NOMO-1 treated with DMSO at 0.1 percent for 48 hours (cell line): ENCODE results near the gene MAGI2.
A peak's percentile ranks its signal among the peaks of the same experiment; 100 is the strongest.

ENCODE experiments used
- DNase-seq: peaks from one replicate; lab custom pipeline; 2025; ENCODE audit not compliant: unreplicated experiment; lab: John Stamatoyannopoulos, UW

The MAGI2 gene

DNA sequence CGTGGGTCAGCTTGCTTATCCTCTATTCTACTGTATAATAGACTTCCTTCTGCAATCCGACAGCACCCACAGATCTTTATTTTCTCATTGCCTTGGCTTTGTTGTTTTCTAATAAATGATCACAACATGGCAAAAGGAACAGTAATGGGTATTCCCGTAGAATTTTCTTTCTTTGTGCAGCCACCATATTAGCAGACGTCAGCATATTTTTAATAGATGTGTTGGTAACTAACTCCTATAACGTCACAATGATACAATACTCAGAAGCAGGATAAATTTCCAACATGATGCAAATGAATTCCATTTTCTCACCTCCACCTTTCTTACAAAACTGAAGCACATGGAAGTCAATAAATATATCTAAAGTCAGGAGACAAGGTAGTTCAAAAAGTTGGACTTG is 617.6 kb downstream of the MAGI2 start:
- no peak for DNase-seq

DNA sequence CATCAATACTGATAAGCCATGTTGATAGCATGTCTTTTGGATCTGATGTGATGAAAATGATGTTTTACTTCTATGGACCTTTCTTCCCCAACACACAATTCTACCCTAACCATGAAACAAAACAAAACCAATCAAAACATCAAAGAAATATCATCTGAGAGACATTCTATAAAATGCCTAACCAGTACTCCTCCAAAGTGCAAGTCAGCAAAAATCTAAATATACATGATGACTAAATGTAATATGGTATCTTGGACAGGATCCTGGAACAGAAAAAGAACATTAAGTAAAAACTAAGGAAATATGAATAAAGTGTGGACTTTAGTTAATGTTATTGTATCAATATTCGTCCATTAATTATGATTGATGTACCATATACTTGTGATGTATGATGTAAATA is 625.1 kb downstream of the MAGI2 start:
- DNase-seq, result no peak

DNA sequence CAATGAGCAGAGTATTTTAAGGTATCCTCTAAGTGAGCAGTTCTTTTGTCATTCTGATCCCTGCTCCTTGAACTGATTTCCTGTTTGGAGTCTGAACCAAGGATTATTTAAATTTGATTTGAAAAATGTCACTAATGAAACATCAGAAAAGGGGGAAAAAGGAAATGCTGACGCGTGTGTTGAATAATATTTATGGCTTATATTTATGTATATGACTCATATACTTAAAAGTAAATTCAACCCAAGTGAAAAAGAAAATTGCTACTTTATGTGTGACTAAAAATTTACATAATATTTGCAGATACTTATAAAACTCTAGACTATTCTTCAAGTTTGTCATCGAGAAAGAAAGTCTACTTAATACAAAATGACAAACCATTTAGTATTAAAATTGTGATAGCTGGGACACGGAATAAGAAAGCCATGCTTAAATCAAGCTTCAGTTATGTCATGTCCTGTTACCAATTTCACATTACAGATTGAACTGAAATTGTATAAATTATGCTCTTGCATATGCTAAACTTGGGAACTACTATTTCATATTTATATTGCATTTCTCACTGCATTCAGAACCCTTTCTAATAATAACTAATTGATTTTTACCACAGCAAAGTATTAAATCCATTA is 649.9 kb downstream of the MAGI2 start:
- no peak for DNase-seq

DNA sequence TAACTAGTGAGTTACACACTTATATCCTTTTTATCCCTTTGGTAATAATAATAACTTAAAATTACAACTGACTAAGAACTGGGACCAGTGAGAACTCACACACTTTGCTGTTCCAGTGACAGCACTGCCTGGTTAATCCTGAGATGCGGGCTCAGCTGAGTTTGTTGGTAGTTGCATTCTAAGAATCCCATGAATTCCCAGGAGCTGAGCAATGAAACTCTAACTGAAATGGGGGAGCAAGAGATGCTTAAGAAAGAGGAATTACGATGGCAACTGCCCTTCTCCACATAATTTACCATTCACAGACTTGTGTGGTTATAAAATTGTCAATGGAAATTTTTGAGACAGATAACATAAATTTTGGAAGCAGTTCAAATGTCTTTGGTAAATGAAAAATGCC is 659.4 kb downstream of the MAGI2 start:
- no peak for DNase-seq

DNA sequence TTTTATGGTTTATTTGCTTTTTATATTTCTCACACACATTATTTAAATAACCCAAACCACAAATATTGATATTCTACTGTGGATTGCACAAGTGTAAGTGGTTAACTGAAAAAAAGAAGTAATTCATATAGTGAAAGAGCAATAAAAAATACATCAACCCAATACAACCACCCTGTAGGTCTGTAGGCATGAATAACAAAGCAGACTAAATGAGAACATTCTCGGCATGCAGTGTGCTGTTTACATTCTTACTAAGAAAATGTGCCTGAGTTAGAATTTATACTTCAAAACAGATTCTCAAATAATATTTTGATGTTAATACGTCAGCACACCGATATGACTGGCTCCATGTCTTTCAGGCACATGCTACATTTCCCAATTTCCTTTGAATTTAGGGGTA is 660.8 kb downstream of the MAGI2 start:
- no peak for DNase-seq

DNA sequence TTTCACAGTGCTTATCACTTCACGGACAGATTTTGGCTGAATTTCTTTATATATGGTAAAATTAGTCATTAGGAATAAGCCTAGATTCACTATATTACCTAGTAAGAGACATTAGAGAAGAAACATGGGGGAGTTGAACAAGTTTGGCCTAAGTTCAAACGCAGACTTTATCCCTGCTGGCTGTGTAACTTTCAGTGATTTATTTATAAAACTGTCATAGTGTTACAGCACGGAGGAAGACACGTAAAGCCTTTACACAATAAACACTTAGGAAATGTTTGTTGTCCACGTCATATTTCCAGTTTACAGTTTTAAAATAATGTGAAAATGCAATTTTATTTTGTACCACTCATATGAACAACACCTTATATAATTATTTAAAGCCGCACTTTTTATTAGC is 661.5 kb downstream of the MAGI2 start:
- DNase-seq, result no peak

DNA sequence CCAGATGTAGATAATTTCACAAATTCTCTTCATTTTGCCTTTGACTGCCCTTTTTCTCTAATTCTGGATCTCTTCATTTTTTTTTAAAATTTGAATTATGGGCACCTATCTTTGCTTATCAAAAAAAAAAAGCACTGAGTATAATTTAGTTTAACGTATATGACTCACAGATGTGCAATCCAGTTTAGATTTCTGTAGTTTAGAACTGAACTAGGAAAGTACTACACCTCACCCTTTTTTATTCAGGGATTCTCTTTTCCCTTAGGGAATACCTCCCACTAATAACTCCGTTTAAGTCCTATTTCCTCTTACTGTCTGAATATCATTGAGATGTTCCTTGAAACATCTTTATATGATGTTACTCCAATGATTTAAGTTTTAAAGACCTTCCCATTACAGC is 665.0 kb downstream of the MAGI2 start:
- no peak for DNase-seq

DNA sequence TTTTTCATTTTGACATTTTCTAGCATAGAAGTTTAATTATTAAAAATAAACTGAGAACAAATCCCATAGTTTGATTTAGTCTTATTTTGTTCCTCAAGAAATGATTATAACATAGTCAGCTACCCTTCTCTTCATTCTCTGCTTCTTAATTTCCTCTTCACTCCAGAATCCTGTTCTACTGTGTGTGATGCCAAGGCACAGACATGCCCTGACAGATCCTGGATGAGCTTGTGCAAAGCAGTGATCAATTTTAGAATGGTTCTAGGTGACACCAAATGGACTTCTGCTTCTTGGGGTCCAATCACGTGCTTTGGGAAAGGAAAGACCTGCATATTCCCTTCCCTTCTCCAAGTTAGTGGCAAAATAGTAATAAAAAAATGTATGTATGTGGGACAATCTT is 665.6 kb downstream of the MAGI2 start:
- DNase-seq, result no peak

DNA sequence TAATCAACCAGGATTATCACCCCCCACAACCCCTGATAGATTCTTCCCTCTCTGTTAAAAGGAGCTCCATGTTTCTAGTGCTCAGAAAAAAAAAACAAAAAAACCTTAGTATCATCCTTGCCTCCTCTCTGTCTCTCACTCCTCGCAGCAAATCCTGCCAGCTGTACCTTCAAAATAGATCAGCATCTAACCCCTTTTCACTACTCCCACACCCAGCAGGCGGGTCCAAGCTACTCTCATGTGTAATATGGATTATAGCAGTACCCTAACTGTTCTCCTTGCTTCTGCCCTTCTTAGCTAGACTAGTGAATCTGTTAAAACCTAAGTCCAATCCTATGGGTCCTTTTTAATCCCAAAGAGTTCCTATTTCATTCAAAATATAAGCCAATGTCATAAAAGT is 667.4 kb downstream of the MAGI2 start:
- DNase-seq, result no peak

DNA sequence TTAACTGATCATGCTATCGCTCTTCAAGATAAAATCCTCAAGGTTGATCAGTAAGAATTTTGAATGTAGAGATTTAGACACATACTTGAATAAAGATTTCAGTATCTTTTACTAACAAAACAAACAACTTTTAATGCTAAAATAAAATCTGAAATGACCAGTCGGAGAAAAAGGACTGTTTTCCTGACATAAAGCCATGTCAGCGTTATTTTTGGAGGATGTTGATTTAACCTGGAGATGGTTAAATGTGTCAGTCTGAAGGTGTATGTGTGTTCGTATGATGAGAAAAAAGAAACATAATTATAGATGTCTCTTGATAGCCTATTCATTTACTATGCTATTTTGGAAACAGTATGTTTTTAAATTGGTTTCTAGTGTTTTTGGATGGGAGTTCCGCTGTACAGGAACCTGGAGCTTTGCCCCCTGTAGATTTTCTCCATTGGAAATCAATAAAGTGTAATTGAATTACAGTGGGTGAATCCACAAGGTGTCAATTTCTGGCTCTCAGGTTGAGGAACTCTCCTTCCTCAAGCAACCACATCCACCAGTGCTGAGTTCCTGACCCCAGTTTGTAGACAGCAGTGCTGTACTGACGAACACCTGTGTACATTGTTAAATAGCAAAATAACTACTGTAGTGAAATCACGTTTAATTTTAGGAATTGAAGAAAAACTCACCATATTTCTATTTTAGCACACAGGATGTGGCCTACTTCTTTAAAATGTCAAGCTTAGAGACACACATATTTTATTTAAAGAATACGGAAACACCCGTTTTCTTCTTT is 670.1 kb downstream of the MAGI2 start:
- no peak for DNase-seq

DNA sequence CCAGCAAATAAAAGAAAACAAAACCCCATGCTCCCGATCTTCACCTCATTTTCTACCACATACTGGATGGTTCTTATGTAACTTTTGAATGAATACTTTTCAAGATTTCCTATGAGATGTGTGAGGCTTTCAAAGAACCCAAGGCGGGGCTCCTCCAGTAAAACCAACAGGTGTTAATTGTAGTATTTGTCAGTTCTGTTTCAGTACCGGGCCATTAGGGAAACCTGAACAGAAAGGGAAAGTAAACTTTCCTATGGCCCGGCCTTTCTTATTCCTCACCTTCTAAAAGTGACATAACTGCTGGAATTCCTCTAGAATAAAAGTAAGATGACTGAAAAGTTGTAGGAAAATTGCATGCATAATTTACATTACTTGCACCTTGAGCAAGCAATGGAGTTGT is 672.9 kb downstream of the MAGI2 start:
- no peak for DNase-seq

DNA sequence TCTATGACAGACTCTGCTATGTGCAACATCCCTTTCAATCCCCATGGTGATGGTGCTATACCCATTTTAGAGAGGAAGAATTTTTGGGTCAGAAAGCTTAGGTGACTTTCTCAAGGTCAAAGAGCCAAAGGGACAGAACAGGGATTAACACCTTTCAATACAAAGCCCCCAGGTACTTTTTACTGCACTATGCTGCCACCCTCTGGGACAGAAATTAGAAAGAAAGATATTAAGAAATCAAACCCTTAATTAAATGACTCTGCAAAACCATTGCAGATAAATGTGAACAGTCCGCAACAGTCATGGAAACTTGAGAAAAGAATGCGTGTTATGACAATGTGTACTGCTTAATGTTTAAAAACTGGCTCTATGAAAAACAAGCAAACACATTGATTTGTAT is 673.7 kb downstream of the MAGI2 start:
- no peak for DNase-seq

DNA sequence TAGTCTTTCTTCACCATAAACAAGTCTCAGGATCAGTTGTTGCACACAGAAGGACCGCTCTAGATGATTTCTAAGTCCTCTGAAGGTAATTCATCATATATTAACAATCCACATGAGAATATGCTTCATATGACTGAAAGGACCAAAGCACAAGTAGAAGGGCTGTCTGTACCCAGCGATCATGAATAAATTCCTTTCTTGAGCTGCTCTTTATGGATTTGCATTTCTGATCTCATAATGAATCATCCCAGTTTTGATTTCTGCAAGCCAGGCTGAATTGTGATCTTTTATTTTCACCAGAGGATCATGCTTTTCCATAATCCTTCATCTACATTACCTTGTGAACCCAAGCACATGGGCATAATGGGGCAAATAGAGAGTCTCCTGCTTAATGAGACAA is 675.6 kb downstream of the MAGI2 start:
- no peak for DNase-seq

DNA sequence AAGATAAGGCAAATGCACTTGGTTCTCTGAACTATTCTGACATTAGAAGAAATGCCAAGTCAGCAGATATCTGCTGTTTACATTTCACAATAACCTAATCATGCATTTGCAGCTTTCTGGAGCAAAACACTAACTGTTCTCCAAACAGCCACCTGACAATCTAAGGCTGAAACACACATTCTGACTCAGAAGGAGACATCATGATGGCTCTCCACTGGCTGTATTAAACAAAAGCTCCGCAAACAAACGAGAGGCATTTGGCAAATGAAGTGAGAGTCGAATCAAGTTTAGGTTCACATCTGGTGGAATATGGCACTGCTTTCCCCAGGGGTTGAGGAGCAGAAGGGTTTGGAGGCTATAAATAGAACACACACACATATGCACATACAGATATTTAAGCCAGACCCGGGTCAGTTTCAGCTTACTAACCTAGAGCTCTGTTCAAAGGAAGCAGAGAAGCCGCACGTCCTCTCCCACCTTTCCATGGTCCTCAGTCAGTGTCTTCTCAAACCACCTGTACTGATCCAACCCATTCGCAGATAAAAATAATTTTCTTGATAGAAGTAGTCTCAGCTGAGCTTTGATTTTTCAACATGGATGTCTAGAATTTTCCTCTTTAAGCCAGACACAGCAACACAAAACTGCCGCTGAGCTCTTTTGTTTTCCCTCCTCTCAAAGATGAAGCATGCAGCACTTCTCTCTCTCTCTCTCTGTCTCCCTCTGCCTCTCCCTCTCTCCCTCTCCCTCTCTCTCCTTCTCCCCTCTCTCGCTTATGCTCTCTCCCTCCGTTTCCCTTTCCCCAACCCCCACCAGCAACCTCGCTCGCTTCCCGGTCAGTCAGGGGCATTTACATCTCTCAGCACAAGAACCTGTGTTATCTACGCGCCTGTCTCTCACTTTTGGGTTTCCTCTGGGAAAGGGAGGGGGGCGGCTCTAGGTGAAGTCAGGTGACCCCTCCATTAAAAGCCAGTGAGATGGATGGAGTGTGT is 682.8 kb downstream of the MAGI2 start:
- no peak for DNase-seq

DNA sequence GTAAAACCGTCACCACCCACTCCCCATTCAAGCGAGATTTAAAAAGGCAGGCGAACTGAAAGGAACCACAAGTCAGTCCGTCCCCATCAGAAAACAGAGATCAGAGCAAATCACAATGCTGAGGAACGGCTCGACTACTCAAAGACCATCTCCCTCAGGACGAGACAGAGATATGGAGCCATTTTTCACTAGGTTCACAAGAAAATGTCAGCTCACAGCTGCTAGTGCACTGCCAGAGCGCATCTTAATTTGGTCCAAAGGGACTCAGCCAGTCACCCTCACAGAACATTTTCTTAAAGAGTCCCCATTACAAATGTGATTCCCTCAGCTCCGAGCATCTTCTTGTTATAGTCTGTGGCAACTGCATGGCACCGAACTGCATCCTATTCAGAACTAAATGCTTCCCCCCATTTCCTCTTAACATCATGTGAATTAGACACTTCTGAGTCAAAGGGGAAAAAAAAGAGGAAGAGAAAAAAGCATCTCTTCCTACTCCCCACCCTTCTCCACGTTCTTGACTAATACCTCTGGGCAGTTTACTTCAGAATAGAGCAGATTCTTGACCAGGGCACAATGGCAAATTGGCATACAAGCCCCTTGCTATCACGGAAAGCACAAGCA is 683.9 kb downstream of the MAGI2 start:
- DNase-seq, result peak; percentile 69

DNA sequence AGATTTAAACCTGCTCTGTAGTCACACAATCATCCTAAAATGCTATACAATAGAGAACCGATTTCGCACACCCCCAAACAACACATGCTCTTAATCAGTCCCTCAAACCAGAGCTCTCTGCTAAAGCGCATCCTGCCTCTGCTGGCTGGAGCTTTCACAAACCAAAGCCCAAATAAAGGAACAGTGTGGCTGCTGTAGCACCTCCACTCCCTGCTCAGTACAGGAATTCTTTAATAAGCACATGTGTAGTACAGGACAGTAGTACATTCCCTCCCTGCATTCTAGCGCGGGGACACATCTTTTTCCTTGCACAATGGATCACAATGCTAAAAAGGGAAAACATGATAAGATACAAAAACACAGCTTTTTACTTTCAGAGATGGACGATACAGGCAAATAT is 684.6 kb downstream of the MAGI2 start:
- DNase-seq, result no peak

DNA sequence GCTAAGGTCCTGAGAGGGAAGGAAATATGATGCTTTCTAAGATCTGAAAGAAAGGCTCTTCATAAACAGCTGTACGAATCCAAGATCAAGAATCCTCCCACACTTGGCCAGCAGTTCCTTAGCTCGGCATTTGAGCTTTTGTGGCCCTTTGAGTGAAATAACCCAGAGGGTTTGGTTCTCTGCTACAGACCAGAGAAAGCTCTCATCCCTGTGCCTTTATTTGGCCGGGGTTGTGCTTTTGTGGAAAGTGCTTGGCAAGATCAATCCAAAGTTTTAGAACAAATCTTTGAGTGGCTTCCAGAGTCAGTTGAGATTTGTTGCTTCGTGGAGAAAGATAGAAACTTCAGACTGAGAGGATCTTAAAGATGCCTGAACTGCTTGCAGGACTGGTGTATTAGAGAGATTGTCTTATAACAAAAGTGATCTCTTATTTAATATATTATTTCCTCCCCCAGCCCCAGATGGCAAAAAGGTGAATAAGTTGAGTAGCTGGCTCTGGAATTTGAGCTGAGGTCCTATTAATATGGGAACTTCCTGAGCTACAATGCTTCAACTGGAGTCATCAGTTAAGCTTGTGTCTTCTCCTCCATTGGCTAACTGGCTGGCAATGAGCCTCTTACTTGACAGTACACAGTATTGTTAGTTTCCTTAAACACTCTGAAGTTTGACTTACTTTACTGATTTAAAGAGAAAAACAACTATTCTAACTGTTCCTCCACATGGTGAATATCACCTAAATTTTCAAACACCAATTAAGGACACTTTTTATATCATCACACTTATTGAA is 687.3 kb downstream of the MAGI2 start:
- no peak for DNase-seq

DNA sequence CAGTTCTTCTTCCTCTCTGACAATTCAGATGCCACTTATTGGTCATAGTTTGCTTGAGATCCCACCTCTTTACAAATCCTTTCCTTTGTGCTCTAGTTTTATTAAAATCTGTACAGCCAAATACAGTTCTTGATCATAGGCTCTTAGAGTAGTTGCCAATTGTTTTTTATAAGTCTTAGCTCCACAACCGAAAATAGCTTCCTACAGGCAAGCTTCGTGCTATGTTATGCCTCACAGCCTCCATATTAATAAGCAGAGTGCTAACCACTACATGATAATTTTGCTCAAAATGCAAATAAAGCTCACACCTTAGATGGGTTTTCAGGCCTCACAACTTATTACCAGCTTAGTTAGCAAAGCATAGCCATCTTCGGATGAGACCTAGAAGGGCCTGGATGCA is 688.9 kb downstream of the MAGI2 start:
- no peak for DNase-seq

DNA sequence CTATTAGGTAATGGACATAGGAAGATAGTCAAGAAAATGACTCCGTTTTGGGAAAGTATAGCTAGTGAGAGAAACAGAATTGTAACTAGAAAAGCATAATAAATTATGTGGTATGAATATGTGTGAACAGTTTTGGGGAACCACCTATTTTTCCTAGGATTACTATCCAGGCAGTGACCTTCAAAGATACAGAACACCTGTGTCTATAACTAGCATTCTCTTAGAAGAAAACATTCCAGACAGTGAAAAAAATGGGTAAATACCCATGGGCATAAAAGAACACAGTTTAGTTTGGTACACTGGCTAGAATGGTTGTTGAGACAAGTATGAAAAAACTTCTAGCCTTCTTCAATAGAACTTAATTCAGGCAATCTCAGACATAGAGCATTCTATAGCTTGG is 690.8 kb downstream of the MAGI2 start:
- DNase-seq, result no peak

DNA sequence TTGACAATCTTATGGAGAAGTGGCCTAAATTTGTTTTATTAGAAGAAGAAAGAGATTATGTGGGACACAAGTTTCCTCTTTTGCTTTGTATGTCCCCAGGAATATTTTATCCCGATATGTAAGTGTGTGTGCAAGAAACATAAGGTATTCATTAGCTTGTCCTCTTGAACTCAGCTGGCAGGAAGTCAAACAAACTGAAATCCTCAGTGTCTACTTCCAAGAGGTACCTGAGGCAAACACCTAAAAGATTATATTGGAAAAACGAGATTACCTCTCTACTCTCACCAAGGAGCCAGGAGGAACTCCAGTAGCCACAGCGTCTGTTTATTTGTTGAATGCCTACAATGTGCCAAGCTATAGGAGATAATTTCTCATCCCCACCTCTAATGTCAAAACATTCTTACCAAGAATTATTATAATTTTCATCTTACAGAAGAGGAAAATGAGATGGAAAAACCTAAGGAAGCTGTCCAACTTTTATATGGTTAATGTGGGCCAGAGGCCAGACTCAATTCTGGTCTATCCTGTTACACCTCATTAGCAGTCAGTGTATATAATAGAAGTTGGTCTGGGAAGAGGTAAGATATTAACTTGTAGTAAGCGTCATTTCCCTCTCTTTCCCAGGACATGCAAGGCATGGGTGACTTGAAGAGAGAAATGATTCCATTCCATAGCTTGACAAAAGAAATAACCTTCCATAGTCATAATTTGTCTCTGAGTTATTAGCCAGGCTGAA is 692.7 kb downstream of the MAGI2 start:
- no peak for DNase-seq
